Progenitor cell of endocrine pancreas (in vitro differentiated cells): ENCODE measurements around the gene GLMN. TPM values are rescaled to one million over a fixed set of nuclear protein-coding genes. Genes with fewer than 3 reads are reported as not detected.
"Not testable (repeated sequence)": the region's sequence is repeated elsewhere in the genome, so short reads cannot be mapped to it uniquely, and the experiment has no call there.

Experiments used
- DNase-seq: peaks from one replicate; pipeline ENCODE4 v3.0.0; 2021; ENCODE audit warnings: low spot score; ENCODE audit not compliant: unreplicated experiment
- H3K27ac Mint-ChIP-seq: 2 replicates; pipeline ENCODE4 v1.8.0; 2021; ENCODE audit warnings: mild to moderate bottlenecking, moderate library complexity, mixed read lengths
- H3K27me3 Mint-ChIP-seq: 2 replicates; pipeline ENCODE4 v1.8.0; 2021; ENCODE audit warnings: mixed read lengths
- H3K36me3 Mint-ChIP-seq: 2 replicates; pipeline ENCODE4 v1.8.0; 2022; ENCODE audit warnings: mixed read lengths; ENCODE audit not compliant: insufficient read depth
- H3K4me1 Mint-ChIP-seq: 2 replicates; pipeline ENCODE4 v1.8.0; 2021; ENCODE audit warnings: low read depth, mixed read lengths
- H3K4me3 Mint-ChIP-seq: 2 replicates; pipeline ENCODE4 v1.8.0; 2021; ENCODE audit warnings: low read depth, mild to moderate bottlenecking, moderate library complexity, mixed read lengths
- H3K9me3 Mint-ChIP-seq: 2 replicates; pipeline ENCODE4 v1.8.0; 2021; ENCODE audit warnings: low read depth, mixed read lengths
- CTCF ChIP-seq: fragments of 200-600 bp; sonication (generic); IDR thresholded peaks from one replicate; pipeline ENCODE4 v1.5.0; 2021; ENCODE audit warnings: antibody characterized with exemption, mild to moderate bottlenecking; ENCODE audit not compliant: unreplicated experiment
- total RNA-seq: library from RNA; stranded (reverse); gene quantifications from 2 replicates; pipeline ENCODE4 v1.2.1, GENCODE V29; 2021

Gene GLMN
- total RNA-seq, 1 donor from 2014 or later: 18.2 TPM

- Mint-ChIP-seq H3K36me3 (peaks cover 13% of the 10 kb centered on the region), H3K9me3 (no peaks in the 10 kb centered on the region), H3K27ac (no peak overlapping the region), H3K27me3 (no peaks in the 10 kb centered on the region), H3K4me1 (no peaks in the 10 kb centered on the region), H3K4me3 (no peak overlapping the region)
- DNase-seq: no peak
- TF ChIP-seq CTCF: no peak
Measured at GRCh38 chr1:92274939-92275338, 23.8 kb downstream of the GLMN start.

GRCh38 chr1:92273039-92273438 lies 25.7 kb downstream of the GLMN start:
- H3K9me3 Mint-ChIP-seq: no peaks in the 10 kb centered on the region
- no peak for TF ChIP-seq CTCF
- DNase-seq: no peak
- H3K36me3 Mint-ChIP-seq: peaks cover 11% of the 10 kb centered on the region
- no peaks in the 10 kb centered on the region for H3K27me3 Mint-ChIP-seq
- no peaks in the 10 kb centered on the region for H3K4me1 Mint-ChIP-seq
- no peak overlapping the region for H3K4me3 Mint-ChIP-seq
- no peak overlapping the region for H3K27ac Mint-ChIP-seq

GRCh38 chr1:92262516-92262915 lies 36.3 kb downstream of the GLMN start:
- Mint-ChIP-seq H3K27me3 (no peaks in the 10 kb centered on the region), H3K4me3 (no peak overlapping the region), H3K27ac (no peak overlapping the region), H3K36me3 (peaks cover 25% of the 10 kb centered on the region), H3K9me3 (no peaks in the 10 kb centered on the region), H3K4me1 (no peaks in the 10 kb centered on the region)
- no peak for TF ChIP-seq CTCF
- DNase-seq: no peak

- H3K4me3 Mint-ChIP-seq: no peak overlapping the region
- peaks cover 52% of the 10 kb centered on the region for H3K36me3 Mint-ChIP-seq
- H3K27ac Mint-ChIP-seq: no peak overlapping the region
- no peak for TF ChIP-seq CTCF
- H3K4me1 Mint-ChIP-seq: no peaks in the 10 kb centered on the region
- H3K9me3 Mint-ChIP-seq: peaks cover 12% of the 10 kb centered on the region
- no peak for DNase-seq
- no peaks in the 10 kb centered on the region for H3K27me3 Mint-ChIP-seq
Measured at GRCh38 chr1:92259350-92259749, 39.4 kb downstream of the GLMN start.

GRCh38 chr1:92254714-92255113 lies 44.1 kb downstream of the GLMN start:
- not testable (repeated sequence) for H3K27me3 Mint-ChIP-seq, H3K4me1 Mint-ChIP-seq, H3K27ac Mint-ChIP-seq, H3K4me3 Mint-ChIP-seq, DNase-seq
- peaks cover 49% of the 10 kb centered on the region for H3K36me3 Mint-ChIP-seq
- H3K9me3 Mint-ChIP-seq: peaks cover 18% of the 10 kb centered on the region

GRCh38 chr1:92244376-92244775 lies 54.4 kb downstream of the GLMN start:
- no peaks in the 10 kb centered on the region for H3K4me1 Mint-ChIP-seq
- H3K27ac Mint-ChIP-seq: no peak overlapping the region
- H3K9me3 Mint-ChIP-seq: no peaks in the 10 kb centered on the region
- H3K27me3 Mint-ChIP-seq: no peaks in the 10 kb centered on the region
- TF ChIP-seq CTCF: no peak
- H3K4me3 Mint-ChIP-seq: no peak overlapping the region
- no peak for DNase-seq
- peaks cover 3% of the 10 kb centered on the region for H3K36me3 Mint-ChIP-seq
